HEK293 (cell line): ENCODE measurements around the gene ELK4.

Experiments used
- CTCF ChIA-PET: fragments of 350-600 bp; formaldehyde crosslinking; extraction: SDS; loops from one replicate; lab custom pipeline; 2021; ENCODE audit warnings: antibody characterized with exemption; lab: Yijun Ruan, JAX
- POLR2A ChIA-PET: fragments of 300-600 bp; formaldehyde crosslinking; extraction: SDS; loops from one replicate; lab custom pipeline; 2020; ENCODE audit warnings: antibody characterized with exemption, inconsistent platforms; lab: Yijun Ruan, JAX
- H3K27ac ChIP-seq: fragments of 200-500 bp; sonication (Bioruptor generic); 2 replicates; pipeline ENCODE4 v1.5.1; 2014; ENCODE audit warnings: low read depth, low read length, control low read depth, inconsistent platforms; ENCODE audit errors: extremely low read depth
- H3K36me3 ChIP-seq, 2 experiments: fragments of 200-500 bp in 1 of 2; sonication (Bioruptor generic) in 1 of 2; 1 replicate in 1 of 2; 2 replicates in 1 of 2; pipeline ENCODE4 v1.5.1; 2014 to 2017; ENCODE audit warnings: inconsistent platforms in 2 of 2, low read length in 2 of 2; ENCODE audit not compliant: control insufficient read depth in 2 of 2, insufficient read depth in 1 of 2
- H3K4me1 ChIP-seq: fragments of 200-500 bp; sonication (Bioruptor generic); 2 replicates; pipeline ENCODE4 v1.5.1; 2014; ENCODE audit warnings: mild to moderate bottlenecking, low read length, inconsistent platforms; ENCODE audit not compliant: control insufficient read depth, insufficient read depth
- H3K4me3 ChIP-seq: 2 replicates; pipeline ENCODE4 v1.5.1; 2011; ENCODE audit warnings: low read depth, mild to moderate bottlenecking, control low read depth, low read length, moderate library complexity
- H3K9me3 ChIP-seq: fragments of 200-500 bp; sonication (Bioruptor generic); 2 replicates; pipeline ENCODE4 v1.5.1; 2014; ENCODE audit warnings: low read depth, low read length, inconsistent platforms; ENCODE audit not compliant: control insufficient read depth, insufficient read depth
- SETDB1 ChIP-seq: IDR thresholded peaks from one replicate; pipeline ENCODE4 v1.6.1; 2017; ENCODE audit warnings: mild to moderate bottlenecking, low read length, moderate library complexity, mixed read lengths; ENCODE audit not compliant: insufficient read length
- ZNF10 ChIP-seq: fragments of 450-650 bp; formaldehyde crosslinking; IDR thresholded peaks from 2 replicates; pipeline ENCODE4 v1.5.1; 2017; ENCODE audit warnings: missing biosample characterization, missing genetic modification characterization
- ZNF146 ChIP-seq: fragments of 450-650 bp; formaldehyde crosslinking; IDR thresholded peaks from 2 replicates; pipeline ENCODE4 v1.5.1; 2016; ENCODE audit warnings: missing biosample characterization, missing genetic modification characterization
- TF ChIP-seq, protein P1 (sequence below): fragments of 450-650 bp; formaldehyde crosslinking; IDR thresholded peaks from 2 replicates; pipeline ENCODE4 v1.5.1; 2016; ENCODE audit warnings: missing biosample characterization, missing genetic modification characterization

ELK4 gene

DNA sequence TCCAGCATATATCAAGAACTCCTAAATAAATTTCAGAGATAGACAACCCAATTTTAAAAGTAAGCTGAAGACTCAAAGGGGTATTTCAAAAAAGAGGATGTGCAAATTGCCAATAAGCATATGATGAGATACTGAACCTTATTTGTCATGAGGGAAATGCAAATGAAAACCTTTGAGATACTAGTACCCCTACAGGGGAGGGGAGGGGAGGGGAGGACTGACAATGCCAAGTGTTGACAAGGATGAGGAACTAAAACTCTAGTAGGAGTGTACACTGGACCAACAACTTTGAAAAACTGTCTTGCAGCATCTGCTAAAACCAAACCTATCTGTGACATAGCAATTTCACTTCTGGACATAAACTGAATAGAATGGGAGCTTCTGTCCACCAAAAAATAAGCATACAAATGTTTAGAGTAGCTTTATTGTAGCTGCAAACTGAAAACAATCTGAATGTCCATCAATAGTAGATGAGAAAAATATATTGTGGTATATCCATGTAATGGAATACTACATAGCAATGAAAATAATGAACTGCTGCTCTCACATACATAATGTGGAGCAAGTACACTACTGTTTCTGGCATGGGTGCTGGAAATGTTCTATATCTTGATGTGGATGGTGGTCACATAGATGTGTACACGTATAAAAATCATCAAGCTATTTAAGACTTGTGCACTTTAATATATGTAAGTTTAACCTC lies 70.2 kb downstream of the ELK4 start:
- Histone ChIP-seq H3K27ac (no peak overlapping the region), H3K4me1 (peaks cover 10% of the 10 kb centered on the region), H3K9me3 (no peaks in the 10 kb centered on the region), H3K36me3 (no peaks in the 10 kb centered on the region), H3K4me3 (no peak overlapping the region)
- TF ChIP-seq ZNF146 (peak; percentile 82), SETDB1 (peak; percentile 36), ZNF10 (tag by site-specific recombination) (no peak)
- TF ChIP-seq, protein P1, sequence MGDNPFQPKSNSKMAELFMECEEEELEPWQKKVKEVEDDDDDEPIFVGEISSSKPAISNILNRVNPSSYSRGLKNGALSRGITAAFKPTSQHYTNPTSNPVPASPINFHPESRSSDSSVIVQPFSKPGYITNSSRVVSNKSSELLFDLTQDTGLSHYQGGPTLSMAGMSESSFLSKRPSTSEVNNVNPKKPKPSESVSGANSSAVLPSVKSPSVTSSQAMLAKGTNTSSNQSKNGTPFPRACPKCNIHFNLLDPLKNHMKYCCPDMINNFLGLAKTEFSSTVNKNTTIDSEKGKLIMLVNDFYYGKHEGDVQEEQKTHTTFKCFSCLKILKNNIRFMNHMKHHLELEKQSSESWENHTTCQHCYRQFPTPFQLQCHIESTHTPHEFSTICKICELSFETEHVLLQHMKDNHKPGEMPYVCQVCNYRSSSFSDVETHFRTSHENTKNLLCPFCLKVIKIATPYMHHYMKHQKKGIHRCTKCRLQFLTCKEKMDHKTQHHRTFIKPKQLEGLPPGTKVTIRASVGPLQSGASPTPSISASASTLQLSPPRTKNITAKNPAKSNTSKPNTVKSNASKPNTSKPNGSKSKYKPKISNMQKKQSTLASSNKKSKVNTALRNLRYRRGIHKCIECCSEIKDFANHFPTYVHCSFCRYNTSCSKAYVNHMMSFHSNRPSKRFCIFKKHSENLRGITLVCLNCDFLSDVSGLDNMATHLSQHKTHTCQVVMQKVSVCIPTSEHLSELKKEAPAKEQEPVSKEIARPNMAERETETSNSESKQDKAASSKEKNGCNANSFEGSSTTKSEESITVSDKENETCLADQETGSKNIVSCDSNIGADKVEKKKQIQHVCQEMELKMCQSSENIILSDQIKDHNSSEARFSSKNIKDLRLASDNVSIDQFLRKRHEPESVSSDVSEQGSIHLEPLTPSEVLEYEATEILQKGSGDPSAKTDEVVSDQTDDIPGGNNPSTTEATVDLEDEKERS (tag by site-specific recombination) = peak; percentile 55; the same call in 1 of the 2 replicates
- ChIA-PET POLR2A (no interaction called here), CTCF (interaction anchor here (0.6 to 1.1 kb wide), 3 partner anchors 88 to 165 kb away, joined by 3 to 6 read pairs (median 3); no protein-coding TSS in a partner anchor)
